HL-60/S4 treated with retinoic acid at 250 ng/mL for 4 days and 3 days (cell line): ENCODE measurements around the gene OR56B1.

Experiments
- in situ Hi-C: fragments of 300-500 bp; cut with MboI; formaldehyde crosslinking; loops from 2 replicates; pipeline ENCODE4 v1.7.0; 2022; ENCODE audit warnings: low sequenced_read_pairs

The OR56B1 gene

DNA sequence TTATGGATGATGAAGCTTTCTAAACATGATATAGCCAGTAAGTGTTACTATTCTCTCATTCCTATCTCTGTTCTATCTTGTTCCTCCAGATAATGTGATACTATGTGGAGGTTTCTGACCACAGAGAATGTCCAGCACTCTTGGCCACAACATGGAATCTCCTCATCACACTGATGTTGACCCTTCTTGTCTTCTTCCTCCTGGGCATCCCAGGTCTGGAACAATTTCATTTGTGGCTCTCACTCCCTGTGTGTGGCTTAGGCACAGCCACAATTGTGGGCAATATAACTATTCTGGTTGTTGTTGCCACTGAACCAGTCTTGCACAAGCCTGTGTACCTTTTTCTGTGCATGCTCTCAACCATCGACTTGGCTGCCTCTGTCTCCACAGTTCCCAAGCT lies 9.9 kb upstream of the OR56B1 start:
- in situ Hi-C loops: no loop called here

DNA sequence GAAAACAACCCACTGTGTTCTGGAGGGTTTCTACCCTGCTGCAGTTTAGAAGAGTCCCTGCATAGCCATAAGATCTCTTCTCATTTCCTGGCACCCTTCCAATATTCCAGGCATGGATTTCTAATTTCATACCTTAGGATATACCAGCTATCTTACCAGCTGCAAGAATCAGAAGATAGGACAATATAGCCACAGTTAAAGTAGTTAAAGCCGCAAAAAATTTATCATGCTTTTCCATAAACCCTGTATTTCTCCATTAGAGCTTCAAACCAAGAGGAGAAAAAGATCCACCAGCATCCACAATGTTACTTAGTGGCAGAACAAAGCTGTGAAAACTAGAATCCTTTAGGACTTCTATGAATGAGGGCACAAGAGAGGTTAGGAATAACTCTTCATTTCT lies 8.6 kb upstream of the OR56B1 start:
- in situ Hi-C loops: no loop called here

DNA sequence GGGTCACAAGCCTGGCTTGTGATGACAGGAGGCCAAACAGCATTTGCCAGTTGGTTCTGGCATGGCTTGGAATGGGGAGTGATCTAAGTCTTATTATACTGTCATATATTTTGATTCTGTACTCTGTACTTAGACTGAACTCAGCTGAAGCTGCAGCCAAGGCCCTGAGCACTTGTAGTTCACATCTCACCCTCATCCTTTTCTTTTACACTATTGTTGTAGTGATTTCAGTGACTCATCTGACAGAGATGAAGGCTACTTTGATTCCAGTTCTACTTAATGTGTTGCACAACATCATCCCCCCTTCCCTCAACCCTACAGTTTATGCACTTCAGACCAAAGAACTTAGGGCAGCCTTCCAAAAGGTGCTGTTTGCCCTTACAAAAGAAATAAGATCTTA lies 843 bp downstream of the OR56B1 start:
- in situ Hi-C loops: no loop called here

DNA sequence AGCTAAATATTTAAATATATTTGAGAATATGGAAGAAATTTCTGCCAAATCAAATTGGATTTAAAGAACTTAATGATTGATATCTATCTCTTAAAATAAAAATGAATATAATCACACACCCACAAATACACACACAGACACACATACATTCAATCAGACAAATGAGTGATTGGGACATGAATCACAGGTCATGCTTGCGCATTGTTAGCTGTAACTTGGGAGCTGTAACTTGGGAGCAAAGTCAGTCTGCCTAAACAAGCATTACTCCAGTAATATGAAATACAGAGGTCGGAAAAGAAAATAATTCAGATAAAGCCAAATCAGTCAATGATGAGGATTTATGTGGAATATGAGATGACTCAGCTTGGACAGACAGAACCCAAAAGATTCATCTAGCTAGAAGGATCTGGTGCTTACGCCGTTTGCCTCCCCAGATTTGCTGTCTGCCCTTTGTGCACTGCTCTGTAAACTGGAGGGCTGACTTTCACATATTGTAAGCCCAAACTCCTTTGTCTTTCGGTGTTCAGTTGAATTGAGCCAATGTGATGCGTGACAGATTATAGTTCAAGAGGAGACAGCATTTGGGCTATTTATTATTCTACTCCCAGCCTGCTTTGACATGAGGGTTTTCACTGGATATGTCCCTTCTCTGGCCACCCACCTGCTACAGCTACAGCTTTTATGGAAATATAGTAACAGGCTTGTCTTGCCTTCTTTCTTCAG lies 1.6 kb downstream of the OR56B1 start:
- in situ Hi-C loops: no loop called here

DNA sequence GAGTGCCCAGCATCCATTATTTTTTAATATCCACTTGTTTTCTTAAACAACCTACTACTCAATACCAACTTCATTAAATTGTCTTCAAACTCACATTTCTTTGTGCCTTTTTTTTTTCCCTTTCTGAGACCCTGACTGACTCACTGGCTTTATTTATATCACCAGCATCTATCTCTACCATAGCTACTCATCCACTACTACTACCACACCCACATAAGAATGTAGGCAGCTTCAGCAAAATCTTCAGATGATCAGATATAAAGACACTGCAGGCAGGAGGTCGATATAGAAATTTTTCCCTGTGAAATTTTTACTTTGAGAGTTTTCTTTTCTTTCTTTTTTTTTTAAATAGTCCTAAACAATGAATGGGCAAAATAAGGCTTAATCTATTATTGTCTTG lies 2.2 kb downstream of the OR56B1 start:
- in situ Hi-C loops: no loop called here

DNA sequence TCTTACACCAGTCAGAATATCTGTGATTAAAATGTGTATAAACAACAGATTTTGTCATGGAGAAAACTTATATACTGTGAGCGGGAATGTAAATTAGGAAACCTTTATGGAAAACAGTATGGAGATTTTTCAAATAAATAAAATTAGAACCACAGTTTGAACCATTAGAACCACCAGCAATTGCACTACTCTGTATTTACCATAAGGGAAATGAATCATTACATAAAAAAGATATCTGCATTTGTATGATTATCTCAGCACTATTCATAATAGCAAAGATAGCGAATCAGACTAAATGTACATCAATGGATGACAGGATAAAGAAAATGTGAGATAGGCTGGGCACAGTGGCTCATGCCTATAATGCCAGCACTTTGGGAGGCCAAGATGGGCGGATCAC lies 10.4 kb downstream of the OR56B1 start:
- in situ Hi-C loops: no loop called here

DNA sequence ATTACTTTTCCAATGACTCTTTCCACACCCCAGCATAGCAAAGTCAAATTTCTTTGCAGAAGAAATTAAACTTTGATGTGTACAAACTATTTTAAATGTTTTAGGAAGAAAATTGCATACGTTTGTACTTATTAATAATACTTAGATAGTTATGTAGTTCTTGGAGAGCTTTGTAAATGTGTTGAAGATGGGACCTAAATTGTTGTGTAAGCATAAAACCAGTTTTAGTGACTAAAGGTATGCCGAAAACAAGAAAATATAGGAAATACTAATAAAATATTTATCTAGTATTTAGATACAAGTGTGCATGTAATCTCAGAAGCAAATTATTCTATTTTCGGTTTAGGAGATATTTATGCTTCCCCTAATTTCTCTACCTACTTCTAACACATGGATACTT lies 13.6 kb downstream of the OR56B1 start:
- in situ Hi-C loops: no loop called here

DNA sequence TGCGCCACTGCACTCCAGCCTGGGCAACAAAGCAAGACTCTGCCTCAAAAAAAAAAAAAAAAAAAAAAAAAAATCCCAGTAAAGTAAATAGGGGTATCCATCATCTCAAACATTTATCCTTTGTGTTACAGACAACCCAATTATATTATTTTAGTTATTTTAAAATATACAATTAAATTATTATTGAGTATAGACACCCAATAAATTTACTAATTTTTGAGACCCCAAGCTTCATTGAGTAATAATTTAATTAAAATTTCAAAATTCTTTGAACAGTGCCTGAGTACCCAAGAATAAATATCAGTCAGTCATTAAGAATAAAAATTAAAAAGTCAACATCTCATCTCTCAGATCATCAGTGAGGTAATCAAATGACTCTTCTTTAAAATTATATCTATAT lies 17.7 kb downstream of the OR56B1 start, which contains the start of gene OR52N4:
Gene OR52N4, plus strand, starts transcription at position 301 of the 400 bp plus-strand sequence. CDS start 498 bp downstream, outside the sequence.
- in situ Hi-C loops: no loop called here

DNA sequence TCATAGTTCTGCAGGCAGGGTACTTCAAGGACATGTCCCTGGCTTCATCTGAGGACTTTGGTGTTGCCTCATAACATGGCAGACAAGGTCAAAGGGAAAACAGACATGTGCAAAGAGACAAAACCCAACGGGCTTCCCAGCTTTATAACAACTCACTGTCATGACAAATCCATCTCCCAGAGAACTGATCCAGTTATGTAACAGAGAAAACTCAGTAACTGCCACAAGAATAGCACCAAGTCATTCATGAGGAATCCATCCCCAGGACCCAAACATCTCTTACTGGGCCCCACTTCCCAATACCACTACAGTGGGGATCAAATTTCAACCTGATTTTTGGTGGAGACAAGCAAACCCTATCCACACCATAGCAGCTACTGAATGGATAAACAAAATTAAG lies 30.8 kb downstream of the OR56B1 start:
- in situ Hi-C loops: no loop called here

DNA sequence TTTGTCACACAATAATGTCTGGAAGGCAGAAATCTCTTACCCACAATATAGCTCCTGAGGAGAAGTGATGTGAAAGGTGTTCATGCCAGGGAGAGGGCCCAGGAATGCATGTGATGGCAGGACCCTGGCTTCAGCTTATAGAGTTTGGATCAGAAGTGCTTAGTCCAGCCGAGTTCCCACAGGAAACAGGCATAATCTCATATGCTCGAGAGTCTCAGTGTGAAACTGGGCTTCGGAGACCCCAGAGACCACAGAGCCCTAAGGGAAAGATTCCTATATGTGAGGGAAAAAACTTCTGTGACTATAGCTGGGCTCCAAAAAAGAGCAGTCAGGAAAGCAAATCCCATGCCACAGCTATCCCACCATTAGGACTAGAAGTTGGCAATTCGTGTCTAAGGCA lies 47.0 kb downstream of the OR56B1 start, which contains the start of gene OR52N5:
Gene OR52N5, minus strand, starts transcription at position 101 of the 400 bp plus-strand sequence. CDS start 4,721 bp downstream, outside the sequence.
- in situ Hi-C loops: no loop called here
